H1 (cell line): ENCODE data around the gene SMYD3.

Experiments
- EP300 ChIP-seq, 2 experiments: IDR thresholded peaks; 1 replicate in 1 of 2; 2 replicates in 1 of 2; pipeline ENCODE4 v1.6.1; 2011 to 2012; ENCODE audit warnings: low read depth in 2 of 2, low read length in 2 of 2, mild to moderate bottlenecking in 2 of 2, borderline replicate concordance in 1 of 2, inconsistent platforms in 1 of 2, moderate library complexity in 1 of 2
- POLR2A ChIP-seq, 2 experiments: IDR thresholded peaks; 1 replicate in 1 of 2; 2 replicates in 1 of 2; pipeline ENCODE4 v1.6.1; 2011; ENCODE audit warnings: low read depth in 2 of 2, low read length in 2 of 2, mild to moderate bottlenecking in 2 of 2; ENCODE audit errors: control extremely low read depth in 1 of 2
- SP1 ChIP-seq: IDR thresholded peaks from 2 replicates; pipeline ENCODE4 v1.6.1; 2011; ENCODE audit warnings: low read depth, low read length
- ZNF274 ChIP-seq: IDR thresholded peaks from 2 replicates; pipeline ENCODE4 v1.7.0; 2012; ENCODE audit warnings: low read length, borderline replicate concordance; ENCODE audit errors: extremely low read depth
- TF ChIP-seq, protein P1 (sequence below), 3 experiments: IDR thresholded peaks; 1 replicate in 2 of 3; 2 replicates in 1 of 3; pipeline versions ENCODE4 v1.5.1 to v1.6.1; 2011; ENCODE audit warnings: low read length in 3 of 3, mild to moderate bottlenecking in 3 of 3, inconsistent platforms in 2 of 3, low read depth in 1 of 3, moderate library complexity in 1 of 3; ENCODE audit not compliant: insufficient read depth in 1 of 3; ENCODE audit errors: control extremely low read depth in 1 of 3

DNA sequence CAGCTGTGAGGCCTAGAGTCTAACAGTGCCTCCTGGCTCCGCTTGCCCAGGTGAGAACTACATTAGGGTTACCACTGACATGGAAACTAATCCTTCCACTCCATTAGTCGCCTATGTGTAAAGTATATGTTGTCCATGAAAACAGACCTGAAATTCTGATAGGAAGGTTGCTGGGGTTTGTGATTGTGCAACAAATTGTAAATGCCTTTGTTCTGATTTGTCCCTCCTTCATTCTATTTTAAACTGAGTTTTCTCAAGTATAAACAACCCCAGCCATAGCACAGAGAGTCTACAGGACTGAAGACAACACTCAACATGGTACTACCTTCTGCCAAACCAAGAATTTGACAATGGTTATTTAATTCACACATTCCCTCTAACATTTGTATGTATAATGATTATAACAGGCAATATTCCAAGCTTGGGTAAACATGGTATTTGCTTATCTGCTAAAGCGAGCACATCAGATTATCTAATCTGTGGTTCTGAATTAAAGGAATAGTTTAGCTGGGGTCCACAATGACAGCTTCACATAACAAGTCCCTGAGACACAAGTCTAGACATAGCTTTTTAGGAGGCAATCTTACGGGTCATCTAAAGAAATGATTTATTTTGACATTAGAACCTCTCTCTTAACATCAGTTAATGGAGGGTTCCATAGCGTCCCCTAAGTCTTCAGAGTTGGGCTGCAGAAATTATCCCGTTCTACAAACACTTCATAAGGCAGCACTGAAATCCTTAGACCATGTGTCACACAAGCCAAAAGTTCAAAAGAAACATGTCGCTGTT, 633.0 kb downstream of the SMYD3 start:
- TF ChIP-seq, protein P1, sequence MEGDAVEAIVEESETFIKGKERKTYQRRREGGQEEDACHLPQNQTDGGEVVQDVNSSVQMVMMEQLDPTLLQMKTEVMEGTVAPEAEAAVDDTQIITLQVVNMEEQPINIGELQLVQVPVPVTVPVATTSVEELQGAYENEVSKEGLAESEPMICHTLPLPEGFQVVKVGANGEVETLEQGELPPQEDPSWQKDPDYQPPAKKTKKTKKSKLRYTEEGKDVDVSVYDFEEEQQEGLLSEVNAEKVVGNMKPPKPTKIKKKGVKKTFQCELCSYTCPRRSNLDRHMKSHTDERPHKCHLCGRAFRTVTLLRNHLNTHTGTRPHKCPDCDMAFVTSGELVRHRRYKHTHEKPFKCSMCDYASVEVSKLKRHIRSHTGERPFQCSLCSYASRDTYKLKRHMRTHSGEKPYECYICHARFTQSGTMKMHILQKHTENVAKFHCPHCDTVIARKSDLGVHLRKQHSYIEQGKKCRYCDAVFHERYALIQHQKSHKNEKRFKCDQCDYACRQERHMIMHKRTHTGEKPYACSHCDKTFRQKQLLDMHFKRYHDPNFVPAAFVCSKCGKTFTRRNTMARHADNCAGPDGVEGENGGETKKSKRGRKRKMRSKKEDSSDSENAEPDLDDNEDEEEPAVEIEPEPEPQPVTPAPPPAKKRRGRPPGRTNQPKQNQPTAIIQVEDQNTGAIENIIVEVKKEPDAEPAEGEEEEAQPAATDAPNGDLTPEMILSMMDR (IDR thresholded peaks at IDR 0.05; ENCODE audit: control extremely low read depth in 1 of 3, insufficient read depth in 1 of 3, low read depth in 1 of 3, low read length in 3 of 3), result no peak
- TF ChIP-seq SP1 (no peak), ZNF274 (no peak), POLR2A (IDR thresholded peaks at IDR 0.05; ENCODE audit: control extremely low read depth in 1 of 2, low read depth in 2 of 2, low read length in 2 of 2) (no peak), EP300 (IDR thresholded peaks at IDR 0.05; ENCODE audit: borderline replicate concordance in 1 of 2, low read depth in 2 of 2, low read length in 2 of 2) (no peak)
